PFSK-1 (cell line): Measurements from ENCODE around the gene CCL3.

ENCODE experiments used
- FOXP2 ChIP-seq: optimal IDR thresholded peaks from 2 replicates; pipeline ENCODE3; 2011; ENCODE audit warnings: borderline replicate concordance, control low read depth, inconsistent platforms; ENCODE audit not compliant: insufficient read depth; ENCODE audit errors: extremely low read length, extremely low read depth
- POLR2AphosphoS5 ChIP-seq: IDR thresholded peaks from 2 replicates; pipeline ENCODE4 v1.6.1; 2012; ENCODE audit warnings: low read depth, mild to moderate bottlenecking, control low read depth, low read length, moderate library complexity
- REST ChIP-seq, 2 experiments: IDR thresholded peaks; 2 replicates each; pipeline versions ENCODE4 v1.6.1 to v1.8.0; 2011 to 2012; ENCODE audit warnings: low read depth in 2 of 2, low read length in 2 of 2, control low read depth in 1 of 2, inconsistent platforms in 1 of 2, mild to moderate bottlenecking in 1 of 2, moderate library complexity in 1 of 2; ENCODE audit not compliant: insufficient read depth in 1 of 2
- SIN3A ChIP-seq: IDR thresholded peaks from 2 replicates; pipeline ENCODE4 v1.6.1; 2012; ENCODE audit warnings: mild to moderate bottlenecking, low read length, moderate library complexity, borderline replicate concordance; ENCODE audit not compliant: insufficient read depth
- TAF1 ChIP-seq: IDR thresholded peaks from 2 replicates; pipeline ENCODE4 v1.6.1; 2012; ENCODE audit warnings: low read length, control low read depth, borderline replicate concordance; ENCODE audit not compliant: insufficient read depth

Gene CCL3

GRCh38 chr17:36094746-36095145, 4.8 kb upstream of the CCL3 start:
- TF ChIP-seq FOXP2: no peak
- TF ChIP-seq REST (IDR thresholded peaks at IDR 0.05; ENCODE audit: insufficient read depth in 1 of 2, low read depth in 2 of 2, low read length in 2 of 2): no peak
- no peak for TF ChIP-seq POLR2AphosphoS5
- no peak for TF ChIP-seq SIN3A
- no peak for TF ChIP-seq TAF1

- TF ChIP-seq TAF1: no peak
- TF ChIP-seq REST (IDR thresholded peaks at IDR 0.05; ENCODE audit: insufficient read depth in 1 of 2, low read depth in 2 of 2, low read length in 2 of 2): no peak
- no peak for TF ChIP-seq SIN3A
- no peak for TF ChIP-seq POLR2AphosphoS5
- no peak for TF ChIP-seq FOXP2
These were observed 4.3 kb upstream of the CCL3 start for GRCh38 chr17:36094232-36094631.

- no peak for TF ChIP-seq POLR2AphosphoS5
- no peak for TF ChIP-seq SIN3A
- TF ChIP-seq FOXP2: no peak
- no peak for TF ChIP-seq TAF1
- no peak for TF ChIP-seq REST (IDR thresholded peaks at IDR 0.05; ENCODE audit: insufficient read depth in 1 of 2, low read depth in 2 of 2, low read length in 2 of 2)
These were observed 2.3 kb upstream of the CCL3 start for GRCh38 chr17:36092230-36092629.

- TF ChIP-seq POLR2AphosphoS5: no peak
- no peak for TF ChIP-seq SIN3A
- TF ChIP-seq TAF1: no peak
- no peak for TF ChIP-seq REST (IDR thresholded peaks at IDR 0.05; ENCODE audit: insufficient read depth in 1 of 2, low read depth in 2 of 2, low read length in 2 of 2)
- no peak for TF ChIP-seq FOXP2
These were observed 541 bp downstream of the CCL3 start for GRCh38 chr17:36089339-36089865.

GRCh38 chr17:36088670-36089338, 1.1 kb downstream of the CCL3 start:
- TF ChIP-seq POLR2AphosphoS5 (no peak), FOXP2 (no peak), TAF1 (no peak), REST (IDR thresholded peaks at IDR 0.05; ENCODE audit: insufficient read depth in 1 of 2, low read depth in 2 of 2, low read length in 2 of 2) (no peak), SIN3A (no peak)
